Chondrocyte (in vitro differentiated cells): ENCODE data around the gene ICA1L. TPM values are rescaled to one million over a fixed set of nuclear protein-coding genes. Genes with fewer than 3 reads are reported as not detected.

Source experiments
- DNase-seq: peaks from one replicate; pipeline ENCODE4 v3.0.0; 2021; ENCODE audit warnings: mixed read lengths, low spot score
- H3K27ac Mint-ChIP-seq: one replicate; pipeline ENCODE4 v1.8.0; 2021; ENCODE audit warnings: mild to moderate bottlenecking, moderate library complexity, mixed read lengths; ENCODE audit not compliant: unreplicated experiment
- H3K27me3 Mint-ChIP-seq: 2 replicates; pipeline ENCODE4 v1.8.0; 2021; ENCODE audit warnings: low read depth, mixed read lengths
- H3K36me3 Mint-ChIP-seq: 2 replicates; pipeline ENCODE4 v1.8.0; 2021; ENCODE audit warnings: low read depth, mixed read lengths
- H3K4me1 Mint-ChIP-seq: 2 replicates; pipeline ENCODE4 v1.8.0; 2021; ENCODE audit warnings: low read depth, mild to moderate bottlenecking, mixed read lengths
- H3K4me3 Mint-ChIP-seq: one replicate; pipeline ENCODE4 v1.8.0; 2021; ENCODE audit warnings: mild to moderate bottlenecking, moderate library complexity, mixed read lengths; ENCODE audit not compliant: unreplicated experiment
- H3K9me3 Mint-ChIP-seq: 2 replicates; pipeline ENCODE4 v1.8.0; 2021; ENCODE audit warnings: low read depth, mixed read lengths
- total RNA-seq: library from RNA; stranded (reverse); gene quantifications from 3 replicates; pipeline ENCODE4 v1.2.1, GENCODE V29; 2021
- TF ChIP-seq, protein P1 (sequence below): fragments of 200-600 bp; sonication (generic); IDR thresholded peaks from 2 replicates; pipeline ENCODE4 v1.5.0; 2021; ENCODE audit warnings: antibody characterized with exemption, mild to moderate bottlenecking, moderate library complexity

Gene ICA1L
- total RNA-seq, 1 donor from 2014 or later = 6.6 TPM

GRCh38 chr2:202883987-202884675 lies 12.6 kb upstream of the ICA1L start:
- TF ChIP-seq, protein P1, sequence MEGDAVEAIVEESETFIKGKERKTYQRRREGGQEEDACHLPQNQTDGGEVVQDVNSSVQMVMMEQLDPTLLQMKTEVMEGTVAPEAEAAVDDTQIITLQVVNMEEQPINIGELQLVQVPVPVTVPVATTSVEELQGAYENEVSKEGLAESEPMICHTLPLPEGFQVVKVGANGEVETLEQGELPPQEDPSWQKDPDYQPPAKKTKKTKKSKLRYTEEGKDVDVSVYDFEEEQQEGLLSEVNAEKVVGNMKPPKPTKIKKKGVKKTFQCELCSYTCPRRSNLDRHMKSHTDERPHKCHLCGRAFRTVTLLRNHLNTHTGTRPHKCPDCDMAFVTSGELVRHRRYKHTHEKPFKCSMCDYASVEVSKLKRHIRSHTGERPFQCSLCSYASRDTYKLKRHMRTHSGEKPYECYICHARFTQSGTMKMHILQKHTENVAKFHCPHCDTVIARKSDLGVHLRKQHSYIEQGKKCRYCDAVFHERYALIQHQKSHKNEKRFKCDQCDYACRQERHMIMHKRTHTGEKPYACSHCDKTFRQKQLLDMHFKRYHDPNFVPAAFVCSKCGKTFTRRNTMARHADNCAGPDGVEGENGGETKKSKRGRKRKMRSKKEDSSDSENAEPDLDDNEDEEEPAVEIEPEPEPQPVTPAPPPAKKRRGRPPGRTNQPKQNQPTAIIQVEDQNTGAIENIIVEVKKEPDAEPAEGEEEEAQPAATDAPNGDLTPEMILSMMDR = no peak
- H3K27me3 Mint-ChIP-seq = no peaks in the 10 kb centered on the region
- H3K4me3 Mint-ChIP-seq = no peak overlapping the region
- H3K27ac Mint-ChIP-seq = no peak overlapping the region
- no peak for DNase-seq
- H3K4me1 Mint-ChIP-seq = no peaks in the 10 kb centered on the region
- peaks cover 5% of the 10 kb centered on the region for H3K36me3 Mint-ChIP-seq
- no peaks in the 10 kb centered on the region for H3K9me3 Mint-ChIP-seq

GRCh38 chr2:202881570-202881969 lies 10.0 kb upstream of the ICA1L start:
- no peak overlapping the region for H3K4me3 Mint-ChIP-seq
- peaks cover 7% of the 10 kb centered on the region for H3K36me3 Mint-ChIP-seq
- no peaks in the 10 kb centered on the region for H3K9me3 Mint-ChIP-seq
- H3K27me3 Mint-ChIP-seq = no peaks in the 10 kb centered on the region
- TF ChIP-seq, protein P1 = no peak
- DNase-seq = no peak
- H3K27ac Mint-ChIP-seq = no peak overlapping the region
- no peaks in the 10 kb centered on the region for H3K4me1 Mint-ChIP-seq

DNA sequence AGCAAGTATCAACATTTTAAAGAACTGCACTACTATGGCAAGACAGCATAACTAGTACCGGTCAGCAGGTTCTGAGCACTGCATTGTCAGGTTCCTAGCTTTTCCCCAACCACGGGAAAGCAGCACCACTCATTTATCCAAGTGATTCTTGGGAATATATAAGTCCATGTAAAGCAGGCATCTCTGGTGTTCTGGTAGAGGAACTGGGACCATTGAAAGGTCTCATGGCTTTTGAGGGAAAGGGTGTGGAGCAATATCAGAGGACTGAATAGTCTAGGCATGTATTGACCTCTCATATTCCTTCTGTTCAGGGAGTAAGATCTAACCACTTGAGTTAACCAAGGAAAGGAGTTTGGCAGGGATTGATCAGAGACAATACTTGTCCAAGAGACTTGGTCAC lies 6.1 kb upstream of the ICA1L start:
- no peak overlapping the region for H3K27ac Mint-ChIP-seq
- H3K4me3 Mint-ChIP-seq = no peak overlapping the region
- H3K27me3 Mint-ChIP-seq = no peaks in the 10 kb centered on the region
- no peaks in the 10 kb centered on the region for H3K9me3 Mint-ChIP-seq
- TF ChIP-seq, protein P1 = no peak
- peaks cover 3% of the 10 kb centered on the region for H3K36me3 Mint-ChIP-seq
- H3K4me1 Mint-ChIP-seq = peaks cover 5% of the 10 kb centered on the region
- DNase-seq = no peak

DNA sequence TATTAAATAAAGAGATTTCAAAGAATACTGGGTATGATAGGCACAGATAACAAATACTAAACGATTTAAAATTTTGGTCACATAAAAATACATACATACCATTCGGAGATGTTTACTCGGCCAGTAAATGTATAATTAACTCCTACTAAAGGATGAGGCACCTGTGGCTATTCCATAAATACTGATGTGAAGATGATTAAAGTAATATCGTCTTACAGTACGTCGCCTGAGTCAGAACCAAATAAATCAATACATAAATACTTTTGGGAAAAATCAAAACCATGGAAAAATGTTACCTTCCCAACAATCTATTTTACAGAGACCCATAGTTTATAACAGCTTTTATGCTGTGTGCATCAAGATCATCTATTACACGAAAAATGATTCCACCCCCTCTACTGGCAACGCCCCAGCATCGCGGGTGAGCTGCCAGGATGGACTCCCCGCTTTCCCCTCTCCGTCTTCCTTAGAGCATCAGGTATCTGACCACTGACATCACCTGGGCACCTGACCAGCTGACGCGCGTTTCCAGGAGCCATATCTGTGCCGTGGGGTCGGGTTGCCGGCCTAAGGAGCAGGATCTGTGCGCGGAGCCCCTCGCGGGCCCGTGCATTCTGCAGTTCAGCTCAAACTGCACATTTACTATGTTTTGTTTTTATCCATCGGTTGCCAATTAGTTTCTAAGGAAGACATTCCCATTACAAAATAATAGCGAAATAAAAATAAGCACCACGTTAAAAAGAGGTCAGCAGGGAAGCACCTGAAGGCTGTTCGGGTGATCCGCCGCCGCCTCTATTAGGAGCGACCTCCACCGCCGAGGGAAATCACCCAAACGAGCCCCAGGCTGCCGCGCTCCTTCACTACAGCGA lies 901 bp downstream of the ICA1L start:
- H3K36me3 Mint-ChIP-seq = no peaks in the 10 kb centered on the region
- H3K4me1 Mint-ChIP-seq = peaks cover 18% of the 10 kb centered on the region
- H3K9me3 Mint-ChIP-seq = no peaks in the 10 kb centered on the region
- DNase-seq = no peak
- H3K4me3 Mint-ChIP-seq = peak overlapping the region; percentile 91
- no peaks in the 10 kb centered on the region for H3K27me3 Mint-ChIP-seq
- peak overlapping the region; percentile 95 for H3K27ac Mint-ChIP-seq
- TF ChIP-seq, protein P1 = peak; percentile 82

DNA sequence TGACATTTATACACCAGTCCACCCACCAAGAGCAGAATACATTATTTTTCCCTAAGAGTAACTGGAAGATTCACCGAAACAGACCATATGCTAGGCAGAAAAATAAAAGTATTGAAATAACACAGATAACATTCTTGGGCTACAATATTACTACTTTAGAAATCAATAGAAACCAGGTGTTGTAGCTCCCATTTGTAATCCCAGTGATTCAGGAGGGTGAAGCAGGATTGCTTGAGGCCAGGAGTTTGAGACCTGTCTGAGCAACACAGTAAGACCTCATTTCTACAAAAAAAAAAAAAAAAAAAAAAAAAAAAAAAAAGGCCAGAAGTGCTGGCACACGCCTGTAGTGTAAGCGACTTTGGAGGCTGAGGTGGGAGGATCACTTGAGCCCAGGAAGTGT lies 9.6 kb downstream of the ICA1L start:
- Mint-ChIP-seq H3K9me3 (peaks cover 8% of the 10 kb centered on the region), H3K36me3 (peaks cover 5% of the 10 kb centered on the region), H3K4me3 (no peak overlapping the region), H3K27me3 (no peaks in the 10 kb centered on the region), H3K27ac (no peak overlapping the region), H3K4me1 (no peaks in the 10 kb centered on the region)
- no peak for DNase-seq
- TF ChIP-seq, protein P1 = no peak
